GM12874 (cell line): ENCODE data around the gene MARK3.

Source experiments
- TF ChIP-seq, protein P1 (sequence below): IDR thresholded peaks from 2 replicates; pipeline ENCODE4 v1.5.1; 2011; ENCODE audit warnings: low read depth, mild to moderate bottlenecking, control low read depth, low read length, moderate library complexity; ENCODE audit not compliant: insufficient read depth

The MARK3 gene

DNA sequence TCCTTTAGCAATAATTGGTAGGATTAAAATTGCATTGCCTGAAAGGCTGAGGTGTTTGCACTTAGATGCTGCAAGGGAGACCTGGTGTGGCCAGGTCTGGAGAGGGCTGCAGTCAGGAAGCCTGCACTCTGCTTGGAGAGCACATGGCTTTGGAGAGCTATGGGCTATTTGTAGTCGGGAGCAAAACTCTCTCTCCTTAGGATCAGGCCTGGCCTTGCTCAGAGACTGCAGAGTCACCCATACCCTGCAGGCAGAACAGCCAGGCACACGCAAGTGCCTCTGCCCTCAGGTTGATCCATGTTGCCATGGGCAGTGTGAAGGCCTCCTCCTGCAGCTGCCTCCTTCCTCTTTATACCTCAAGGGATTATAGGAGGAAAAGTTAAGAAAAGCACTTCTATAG, 110.6 kb downstream of the MARK3 start:
- TF ChIP-seq, protein P1, sequence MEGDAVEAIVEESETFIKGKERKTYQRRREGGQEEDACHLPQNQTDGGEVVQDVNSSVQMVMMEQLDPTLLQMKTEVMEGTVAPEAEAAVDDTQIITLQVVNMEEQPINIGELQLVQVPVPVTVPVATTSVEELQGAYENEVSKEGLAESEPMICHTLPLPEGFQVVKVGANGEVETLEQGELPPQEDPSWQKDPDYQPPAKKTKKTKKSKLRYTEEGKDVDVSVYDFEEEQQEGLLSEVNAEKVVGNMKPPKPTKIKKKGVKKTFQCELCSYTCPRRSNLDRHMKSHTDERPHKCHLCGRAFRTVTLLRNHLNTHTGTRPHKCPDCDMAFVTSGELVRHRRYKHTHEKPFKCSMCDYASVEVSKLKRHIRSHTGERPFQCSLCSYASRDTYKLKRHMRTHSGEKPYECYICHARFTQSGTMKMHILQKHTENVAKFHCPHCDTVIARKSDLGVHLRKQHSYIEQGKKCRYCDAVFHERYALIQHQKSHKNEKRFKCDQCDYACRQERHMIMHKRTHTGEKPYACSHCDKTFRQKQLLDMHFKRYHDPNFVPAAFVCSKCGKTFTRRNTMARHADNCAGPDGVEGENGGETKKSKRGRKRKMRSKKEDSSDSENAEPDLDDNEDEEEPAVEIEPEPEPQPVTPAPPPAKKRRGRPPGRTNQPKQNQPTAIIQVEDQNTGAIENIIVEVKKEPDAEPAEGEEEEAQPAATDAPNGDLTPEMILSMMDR: no peak

GRCh38 chr14:103496776-103497175, 111.6 kb downstream of the MARK3 start:
- TF ChIP-seq, protein P1: no peak

GRCh38 chr14:103499709-103500108, 114.5 kb downstream of the MARK3 start:
- TF ChIP-seq, protein P1: no peak

GRCh38 chr14:103500148-103500990, 115.2 kb downstream of the MARK3 start:
- TF ChIP-seq, protein P1: peak; percentile 93

DNA sequence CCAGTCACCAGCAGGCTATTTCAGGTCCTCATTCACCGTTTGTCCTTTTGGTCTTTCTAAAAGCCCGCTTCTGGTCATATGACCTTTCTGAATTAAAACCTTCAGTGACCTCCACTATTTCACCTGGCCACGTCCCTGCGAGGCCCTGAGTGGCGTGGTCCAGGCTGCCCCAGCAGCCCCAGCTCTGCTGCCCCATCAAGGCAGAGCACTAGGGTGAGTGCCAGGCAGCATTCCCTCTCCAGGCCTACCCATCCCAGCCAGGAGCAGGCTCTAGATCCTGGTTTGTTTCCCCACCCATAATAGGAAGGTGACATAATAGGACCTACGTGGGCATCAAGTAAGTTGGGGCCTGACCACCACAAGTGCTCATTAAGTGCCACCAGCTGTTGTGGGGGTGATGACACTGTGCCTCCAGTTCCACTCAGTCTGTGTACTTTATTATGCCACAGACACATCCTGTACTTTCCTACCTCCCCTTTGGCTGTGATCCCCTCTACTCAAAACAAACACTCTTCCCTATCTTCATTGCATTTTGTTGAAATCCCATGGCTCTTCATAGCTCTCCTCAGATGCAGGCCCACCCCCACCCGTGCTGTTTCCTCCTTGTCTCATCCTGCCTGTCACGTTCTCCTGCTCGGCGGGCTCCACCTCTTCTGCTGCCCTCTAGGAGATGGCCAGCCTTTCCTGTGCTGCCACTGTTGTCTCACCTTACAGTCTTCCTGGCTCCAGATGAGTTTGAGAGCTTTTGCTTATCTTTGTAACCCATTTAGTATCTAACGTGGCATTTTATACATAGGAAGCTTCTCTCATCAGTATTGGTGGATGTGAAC, 116.0 kb downstream of the MARK3 start:
- TF ChIP-seq, protein P1: no peak

DNA sequence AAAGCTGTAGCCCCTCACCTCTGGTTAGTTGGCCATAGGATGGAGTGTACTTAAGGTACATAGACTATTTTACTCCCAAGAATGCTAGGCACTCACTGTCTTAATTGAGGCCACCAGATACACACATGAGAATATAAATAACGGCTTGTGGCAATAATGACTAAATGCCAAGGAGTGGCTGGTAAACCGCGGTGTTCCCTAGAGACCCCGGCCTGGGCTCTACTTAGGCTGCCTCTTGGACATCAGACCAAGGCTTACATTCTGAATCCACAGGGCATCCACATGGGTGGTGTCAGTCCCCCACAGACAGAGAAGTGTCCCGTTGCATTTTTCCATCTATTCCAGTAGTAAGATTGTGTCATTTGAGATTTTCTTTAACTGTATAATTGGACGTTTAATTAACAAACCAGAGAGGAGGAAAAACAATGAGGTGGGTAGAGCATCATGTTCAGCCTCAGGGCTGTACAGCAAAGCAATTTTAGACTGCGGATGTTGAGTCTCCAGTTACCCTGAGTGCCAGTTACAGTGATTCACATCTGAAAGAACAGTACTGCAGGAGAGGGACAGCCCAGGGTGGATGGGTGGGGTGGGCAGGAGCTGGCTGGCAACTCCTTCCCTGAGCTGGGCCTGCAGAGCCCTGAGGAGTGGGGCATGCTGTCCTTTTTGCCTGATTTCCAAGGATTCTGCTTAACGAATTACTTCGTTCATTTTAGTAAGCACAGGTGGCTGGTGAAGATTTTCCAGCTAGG, 116.9 kb downstream of the MARK3 start:
- TF ChIP-seq, protein P1: no peak

DNA sequence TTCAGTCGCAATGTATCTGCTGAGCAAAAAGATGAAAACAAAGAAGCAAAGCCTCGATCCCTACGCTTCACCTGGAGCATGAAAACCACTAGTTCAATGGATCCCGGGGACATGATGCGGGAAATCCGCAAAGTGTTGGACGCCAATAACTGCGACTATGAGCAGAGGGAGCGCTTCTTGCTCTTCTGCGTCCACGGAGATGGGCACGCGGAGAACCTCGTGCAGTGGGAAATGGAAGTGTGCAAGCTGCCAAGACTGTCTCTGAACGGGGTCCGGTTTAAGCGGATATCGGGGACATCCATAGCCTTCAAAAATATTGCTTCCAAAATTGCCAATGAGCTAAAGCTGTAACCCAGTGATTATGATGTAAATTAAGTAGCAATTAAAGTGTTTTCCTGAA, 117.7 kb downstream of the MARK3 start:
- TF ChIP-seq, protein P1: no peak
